HG03469 (cell line): ENCODE measurements around the gene COL27A1.

Experiments
- ATAC-seq: cut with Tn5 transposase; IDR thresholded peaks from one replicate; pipeline ENCODE4 v1.9.1; 2021; ENCODE audit warnings: mild to moderate bottlenecking, moderate library complexity, moderate number of reproducible peaks; ENCODE audit not compliant: unreplicated experiment

The COL27A1 gene

GRCh38 chr9:114166103-114166470 is 10.8 kb downstream of the COL27A1 start:
- no peak for ATAC-seq

GRCh38 chr9:114166614-114167572 is 11.6 kb downstream of the COL27A1 start:
- ATAC-seq = no peak

GRCh38 chr9:114167591-114168091 is 12.3 kb downstream of the COL27A1 start:
- no peak for ATAC-seq

- no peak for ATAC-seq
Measured at GRCh38 chr9:114168281-114169028, 13.1 kb downstream of the COL27A1 start.

- no peak for ATAC-seq
Measured at GRCh38 chr9:114169029-114169951, 14.0 kb downstream of the COL27A1 start.

- no peak for ATAC-seq
Measured at GRCh38 chr9:114169952-114170770, 14.8 kb downstream of the COL27A1 start.

GRCh38 chr9:114170771-114171461 is 15.6 kb downstream of the COL27A1 start:
- ATAC-seq = no peak

GRCh38 chr9:114171500-114171899 is 16.2 kb downstream of the COL27A1 start:
- no peak for ATAC-seq

GRCh38 chr9:114172981-114173833 is 17.9 kb downstream of the COL27A1 start:
- ATAC-seq = no peak

GRCh38 chr9:114174557-114174875 is 19.2 kb downstream of the COL27A1 start:
- ATAC-seq = no peak

- ATAC-seq = no peak
Measured at GRCh38 chr9:114174876-114175771, 19.8 kb downstream of the COL27A1 start.

GRCh38 chr9:114176624-114177291 is 21.4 kb downstream of the COL27A1 start:
- ATAC-seq = no peak

GRCh38 chr9:114177423-114178064 is 22.2 kb downstream of the COL27A1 start:
- ATAC-seq = no peak

GRCh38 chr9:114178076-114178475 is 22.7 kb downstream of the COL27A1 start:
- no peak for ATAC-seq

- ATAC-seq = no peak
Measured at GRCh38 chr9:114178756-114179450, 23.6 kb downstream of the COL27A1 start.

GRCh38 chr9:114179516-114179915 is 24.2 kb downstream of the COL27A1 start:
- no peak for ATAC-seq
